Measurements from ENCODE around the gene ACR.

GRCh38 chr22:50739894-50740293, 1.9 kb downstream of the ACR start:
- TF ChIP-seq, protein P1, sequence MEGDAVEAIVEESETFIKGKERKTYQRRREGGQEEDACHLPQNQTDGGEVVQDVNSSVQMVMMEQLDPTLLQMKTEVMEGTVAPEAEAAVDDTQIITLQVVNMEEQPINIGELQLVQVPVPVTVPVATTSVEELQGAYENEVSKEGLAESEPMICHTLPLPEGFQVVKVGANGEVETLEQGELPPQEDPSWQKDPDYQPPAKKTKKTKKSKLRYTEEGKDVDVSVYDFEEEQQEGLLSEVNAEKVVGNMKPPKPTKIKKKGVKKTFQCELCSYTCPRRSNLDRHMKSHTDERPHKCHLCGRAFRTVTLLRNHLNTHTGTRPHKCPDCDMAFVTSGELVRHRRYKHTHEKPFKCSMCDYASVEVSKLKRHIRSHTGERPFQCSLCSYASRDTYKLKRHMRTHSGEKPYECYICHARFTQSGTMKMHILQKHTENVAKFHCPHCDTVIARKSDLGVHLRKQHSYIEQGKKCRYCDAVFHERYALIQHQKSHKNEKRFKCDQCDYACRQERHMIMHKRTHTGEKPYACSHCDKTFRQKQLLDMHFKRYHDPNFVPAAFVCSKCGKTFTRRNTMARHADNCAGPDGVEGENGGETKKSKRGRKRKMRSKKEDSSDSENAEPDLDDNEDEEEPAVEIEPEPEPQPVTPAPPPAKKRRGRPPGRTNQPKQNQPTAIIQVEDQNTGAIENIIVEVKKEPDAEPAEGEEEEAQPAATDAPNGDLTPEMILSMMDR (IDR thresholded peaks at IDR 0.05; ENCODE audit: low read depth, low read length, missing input control), result no peak
- TF ChIP-seq MAX (IDR thresholded peaks at IDR 0.05), result no peak
- TF ChIP-seq YY1 (IDR thresholded peaks at IDR 0.05), result no peak
- TF ChIP-seq EGR1 (IDR thresholded peaks at IDR 0.05; ENCODE audit: low read depth in 2 of 2), result no peak
- TF ChIP-seq RAD21 (IDR thresholded peaks at IDR 0.05), result no peak
- TF ChIP-seq REST (IDR thresholded peaks at IDR 0.05), result no peak
- no peak for TF ChIP-seq JUND (IDR thresholded peaks at IDR 0.05)
- TF ChIP-seq SP1 (IDR thresholded peaks at IDR 0.05), result no peak
- TF ChIP-seq TAF1 (conservative IDR thresholded peaks at IDR 0.05), result no peak
- no peak for TF ChIP-seq NR2F2 (IDR thresholded peaks at IDR 0.05)
- no peak for TF ChIP-seq GABPA (IDR thresholded peaks at IDR 0.05 in 1 of 2, conservative IDR thresholded peaks at IDR 0.05 in 1 of 2)
- TF ChIP-seq ATF3 (IDR thresholded peaks at IDR 0.05), result no peak
- TF ChIP-seq ZBTB33 (IDR thresholded peaks at IDR 0.05), result no peak
- TF ChIP-seq FOXA1 (IDR thresholded peaks at IDR 0.05), result no peak

Data from liver (tissue), 3 donors.